Fibroblast of mammary gland (primary cell): ENCODE measurements around the gene HMCN1.
A peak's percentile ranks its signal among the peaks of the same experiment; 100 is the strongest.

Experiments used
- DNase-seq: peaks from one replicate; pipeline ENCODE4 v3.0.0-alpha.2; 2010; ENCODE audit warnings: low read depth
- H3K4me3 ChIP-seq: 2 replicates; pipeline ENCODE4 v1.5.1; 2011; ENCODE audit warnings: low read depth, mild to moderate bottlenecking, low read length, moderate library complexity; ENCODE audit not compliant: control insufficient read depth
- TF ChIP-seq, protein P1 (sequence below): conservative IDR thresholded peaks from 2 replicates; pipeline ENCODE4 v1.5.1; 2011; ENCODE audit warnings: low read depth, low read length, inconsistent platforms; ENCODE audit not compliant: control insufficient read depth, insufficient read depth

HMCN1 gene

DNA sequence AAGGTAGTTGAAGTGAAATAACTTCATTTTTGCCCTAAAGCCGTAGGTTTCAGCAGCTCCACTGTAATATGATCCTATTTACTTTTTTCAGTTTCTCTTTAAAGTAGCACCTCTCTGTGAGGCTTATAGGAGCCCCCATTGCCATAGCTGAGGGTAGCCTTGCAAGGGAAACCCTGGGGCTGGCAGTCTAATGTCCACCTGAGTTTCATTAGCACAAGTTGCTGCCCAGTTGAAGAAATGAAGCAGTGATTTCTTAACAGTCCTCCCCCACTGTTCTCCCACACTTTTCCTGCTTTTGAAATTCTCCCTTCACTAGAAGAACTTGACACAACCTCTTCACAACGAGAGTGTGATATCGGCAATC is 1.5 kb downstream of the HMCN1 start:
- TF ChIP-seq, protein P1, sequence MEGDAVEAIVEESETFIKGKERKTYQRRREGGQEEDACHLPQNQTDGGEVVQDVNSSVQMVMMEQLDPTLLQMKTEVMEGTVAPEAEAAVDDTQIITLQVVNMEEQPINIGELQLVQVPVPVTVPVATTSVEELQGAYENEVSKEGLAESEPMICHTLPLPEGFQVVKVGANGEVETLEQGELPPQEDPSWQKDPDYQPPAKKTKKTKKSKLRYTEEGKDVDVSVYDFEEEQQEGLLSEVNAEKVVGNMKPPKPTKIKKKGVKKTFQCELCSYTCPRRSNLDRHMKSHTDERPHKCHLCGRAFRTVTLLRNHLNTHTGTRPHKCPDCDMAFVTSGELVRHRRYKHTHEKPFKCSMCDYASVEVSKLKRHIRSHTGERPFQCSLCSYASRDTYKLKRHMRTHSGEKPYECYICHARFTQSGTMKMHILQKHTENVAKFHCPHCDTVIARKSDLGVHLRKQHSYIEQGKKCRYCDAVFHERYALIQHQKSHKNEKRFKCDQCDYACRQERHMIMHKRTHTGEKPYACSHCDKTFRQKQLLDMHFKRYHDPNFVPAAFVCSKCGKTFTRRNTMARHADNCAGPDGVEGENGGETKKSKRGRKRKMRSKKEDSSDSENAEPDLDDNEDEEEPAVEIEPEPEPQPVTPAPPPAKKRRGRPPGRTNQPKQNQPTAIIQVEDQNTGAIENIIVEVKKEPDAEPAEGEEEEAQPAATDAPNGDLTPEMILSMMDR = no peak
- peak; percentile 24 for DNase-seq
- peak overlapping the region; percentile 63 for H3K4me3 ChIP-seq

DNA sequence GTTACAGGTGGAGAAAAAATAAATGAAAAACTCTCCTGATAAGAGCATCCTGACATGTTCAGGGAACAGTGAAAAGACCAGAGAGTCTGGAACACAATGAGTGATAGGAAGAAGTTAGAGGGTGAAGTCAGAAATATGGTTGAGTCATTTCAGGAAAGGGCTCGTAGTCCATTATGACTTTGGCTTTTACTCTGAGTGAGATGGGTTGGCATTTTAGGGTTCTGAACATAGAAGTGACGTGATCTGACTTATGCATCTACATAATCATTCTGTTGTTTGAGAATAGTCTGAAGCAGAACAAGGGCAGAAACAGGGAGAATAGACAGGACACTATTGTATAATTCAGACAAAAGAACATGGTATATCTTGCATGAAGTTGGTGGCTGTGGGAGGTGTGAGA is 5.8 kb downstream of the HMCN1 start:
- TF ChIP-seq, protein P1 = no peak
- no peak overlapping the region for H3K4me3 ChIP-seq
- DNase-seq = peak; percentile 20

DNA sequence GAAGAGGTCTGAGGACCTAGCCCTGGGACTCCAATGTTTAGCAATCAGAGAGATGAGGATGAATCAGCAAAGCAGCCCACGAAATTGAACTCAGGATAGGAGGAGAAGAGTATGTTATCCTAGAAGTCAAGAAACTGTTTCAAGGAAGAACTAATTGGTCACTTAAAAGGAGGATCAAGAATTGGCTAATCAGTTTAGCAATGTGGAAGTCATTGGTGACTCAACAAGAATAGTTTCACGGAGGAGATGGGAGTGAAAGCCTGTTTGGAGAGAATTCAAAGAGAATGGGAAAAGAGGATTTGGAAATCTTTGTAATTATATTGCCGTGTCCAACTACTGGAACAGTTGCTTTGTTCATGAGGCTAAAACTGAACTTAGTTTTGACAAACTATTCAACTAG is 7.4 kb downstream of the HMCN1 start:
- TF ChIP-seq, protein P1 = no peak
- DNase-seq = peak; percentile 84
- H3K4me3 ChIP-seq = no peak overlapping the region

DNA sequence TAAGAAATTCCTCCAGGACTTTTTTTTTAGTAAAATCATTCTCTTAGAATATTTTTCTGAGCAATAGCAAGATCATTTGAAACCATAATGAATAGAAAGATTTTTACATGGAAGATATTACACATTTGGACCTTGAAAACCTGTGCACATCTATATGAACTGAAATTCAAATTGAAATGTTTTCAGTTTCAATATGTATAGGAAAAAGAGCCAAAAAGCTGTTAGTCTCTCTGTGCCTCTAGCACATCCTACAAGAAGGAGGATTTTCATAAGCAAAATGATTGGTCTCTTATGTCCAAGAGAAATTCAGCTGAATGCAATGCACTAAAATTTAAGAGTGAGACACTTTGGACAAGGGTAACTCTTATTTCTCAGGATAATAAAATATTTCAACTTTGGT is 8.2 kb downstream of the HMCN1 start:
- no peak overlapping the region for H3K4me3 ChIP-seq
- TF ChIP-seq, protein P1 = no peak
- DNase-seq = no peak

DNA sequence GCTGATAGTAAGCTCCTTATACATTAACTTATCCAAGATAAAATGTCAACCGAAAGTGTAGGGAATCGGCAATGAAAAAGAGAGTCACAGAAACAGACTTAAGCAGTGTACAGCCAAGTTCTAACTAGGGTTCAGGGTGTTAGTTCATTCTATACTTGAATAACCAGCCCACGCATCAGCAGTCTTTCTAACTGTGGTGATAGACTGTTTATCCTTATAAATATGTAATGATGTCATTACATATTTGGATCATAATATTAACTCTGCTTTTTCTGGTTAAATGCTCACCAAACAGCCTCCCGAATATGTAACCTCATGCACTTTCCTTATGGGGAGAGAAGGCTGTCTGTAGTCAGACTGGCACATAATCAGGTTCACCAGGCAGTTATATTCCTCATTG is 11.0 kb downstream of the HMCN1 start:
- TF ChIP-seq, protein P1 = no peak
- no peak overlapping the region for H3K4me3 ChIP-seq
- DNase-seq = no peak

DNA sequence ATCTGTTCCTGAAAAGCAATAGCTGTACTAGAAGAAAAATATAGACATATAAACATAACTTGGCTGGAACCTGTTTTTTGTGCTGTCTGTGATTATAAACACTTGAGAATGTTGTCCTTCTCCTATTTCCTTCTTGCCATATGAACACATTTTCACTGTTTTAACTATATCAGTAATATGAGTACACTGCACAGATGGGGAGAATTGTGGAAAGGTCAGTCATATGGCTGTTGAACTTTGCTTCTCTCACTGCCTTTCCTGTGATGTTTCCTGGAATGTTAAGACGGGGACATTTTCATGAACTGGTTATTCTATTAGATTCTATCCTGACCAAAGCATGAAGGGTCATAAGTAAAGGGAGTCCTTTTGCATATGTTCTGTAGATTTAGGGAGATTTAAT is 24.9 kb downstream of the HMCN1 start:
- TF ChIP-seq, protein P1 = no peak
- no peak for DNase-seq
- no peak overlapping the region for H3K4me3 ChIP-seq

DNA sequence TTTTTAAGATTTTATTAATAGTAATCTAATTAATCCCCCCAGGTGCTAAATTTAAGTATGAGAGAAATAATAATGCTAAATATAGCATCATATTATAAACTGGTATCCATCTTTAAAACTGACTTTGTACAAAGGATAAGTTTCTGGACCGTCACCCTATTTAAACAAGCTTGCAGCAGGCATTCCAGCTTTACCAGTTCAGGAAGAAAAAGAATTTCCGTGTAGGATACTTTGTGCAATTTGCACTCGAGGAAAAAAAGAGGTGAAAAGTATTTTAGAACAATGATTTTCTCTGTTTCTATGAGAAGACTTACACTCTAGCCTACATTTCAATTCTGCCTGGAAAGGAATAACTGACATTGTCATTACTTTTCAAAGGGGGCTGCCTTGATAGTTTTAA is 27.6 kb downstream of the HMCN1 start:
- H3K4me3 ChIP-seq = no peak overlapping the region
- TF ChIP-seq, protein P1 = no peak
- no peak for DNase-seq
